CD4-positive, alpha-beta T cell treated with Interleukin-6 for 4 hours (primary cell): ENCODE data around the gene GARIN5B.
A peak's percentile ranks its signal among the peaks of the same experiment; 100 is the strongest.
"Not testable (repeated sequence)": the region's sequence is repeated elsewhere in the genome, so short reads cannot be mapped to it uniquely, and the experiment has no call there.

Experiments
- DNase-seq: peaks from one replicate; pipeline ENCODE4 v3.0.0-alpha.2; 2020; ENCODE audit warnings: mixed read lengths

GARIN5B gene

GRCh38 chr19:55362990-55363716 lies at the start of gene GARIN5B:
Gene GARIN5B, minus strand, starts transcription at chr19:55363260. Its CDS starts 194 bp downstream, at chr19:55363066.
- no peak for DNase-seq

GRCh38 chr19:55410168-55410567 lies 47.1 kb upstream of the GARIN5B start:
- no peak for DNase-seq

DNA sequence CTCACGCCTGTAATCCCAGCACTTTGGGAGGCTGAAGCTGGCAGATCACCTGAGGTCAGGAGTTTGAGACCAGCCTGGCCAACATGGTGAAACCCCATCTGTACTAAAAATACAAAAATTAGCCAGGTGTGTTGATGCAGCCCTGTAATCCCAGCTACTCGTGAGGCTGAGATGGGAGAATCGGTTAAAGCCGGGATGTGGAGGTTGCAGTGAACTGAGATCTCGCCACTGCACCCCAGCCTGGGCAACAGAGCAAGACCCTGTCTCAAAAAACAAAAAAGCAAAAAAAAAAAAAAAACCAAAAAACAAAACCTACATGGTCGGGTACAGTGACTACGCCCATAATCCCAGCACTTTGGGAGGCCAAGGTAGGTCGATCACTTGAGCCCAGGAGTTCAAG lies 46.1 kb upstream of the GARIN5B start:
- not testable (repeated sequence) for DNase-seq

GRCh38 chr19:55408533-55408872 lies 45.4 kb upstream of the GARIN5B start:
- DNase-seq = no peak

GRCh38 chr19:55407800-55408532 lies 44.9 kb upstream of the GARIN5B start:
- DNase-seq = peak; percentile 97

- DNase-seq = not testable (repeated sequence)
Measured at GRCh38 chr19:55407550-55407799, 44.4 kb upstream of the GARIN5B start, which contains the start of gene UBE2S. Gene UBE2S, minus strand, starts transcription at chr19:55407788. Its CDS starts 199 bp downstream, at chr19:55407589.

DNA sequence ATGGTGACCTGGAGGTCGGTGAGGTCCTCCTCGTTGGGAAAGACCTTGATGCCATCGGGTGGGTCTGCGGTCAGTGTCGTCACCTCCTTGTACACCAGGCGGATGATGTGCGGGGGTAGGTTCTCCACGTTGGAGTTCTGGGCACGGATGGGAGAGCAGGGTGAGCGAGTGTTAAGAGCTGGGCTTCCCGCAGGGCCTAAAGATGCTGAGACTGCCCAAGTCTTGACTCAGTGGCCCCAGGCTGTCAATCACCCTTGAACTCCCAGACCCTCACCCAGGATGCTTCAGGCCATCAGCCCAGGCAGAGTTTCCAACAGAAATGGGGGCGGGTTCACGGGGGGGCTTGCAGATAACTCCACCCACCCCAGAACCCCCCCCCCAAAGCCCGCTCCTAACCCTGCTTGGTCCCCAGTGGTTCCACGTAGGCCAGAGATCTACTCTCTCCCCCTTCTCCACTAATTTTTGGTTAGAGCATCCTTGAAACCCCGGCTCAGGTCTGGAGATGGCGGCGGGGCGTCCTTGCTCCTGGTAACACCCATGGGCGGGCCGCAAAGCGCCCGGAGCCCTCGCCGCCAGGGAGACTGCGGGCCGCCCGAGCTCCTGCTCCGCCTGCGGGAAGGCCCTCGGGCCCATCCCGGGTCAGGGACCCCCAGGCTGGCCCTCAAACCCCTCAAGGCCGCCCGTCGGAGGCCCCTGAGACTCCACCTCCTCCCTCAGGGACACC lies 43.9 kb upstream of the GARIN5B start:
- peak; percentile 41 for DNase-seq

GRCh38 chr19:55406091-55406825 lies 43.2 kb upstream of the GARIN5B start:
- no peak for DNase-seq

DNA sequence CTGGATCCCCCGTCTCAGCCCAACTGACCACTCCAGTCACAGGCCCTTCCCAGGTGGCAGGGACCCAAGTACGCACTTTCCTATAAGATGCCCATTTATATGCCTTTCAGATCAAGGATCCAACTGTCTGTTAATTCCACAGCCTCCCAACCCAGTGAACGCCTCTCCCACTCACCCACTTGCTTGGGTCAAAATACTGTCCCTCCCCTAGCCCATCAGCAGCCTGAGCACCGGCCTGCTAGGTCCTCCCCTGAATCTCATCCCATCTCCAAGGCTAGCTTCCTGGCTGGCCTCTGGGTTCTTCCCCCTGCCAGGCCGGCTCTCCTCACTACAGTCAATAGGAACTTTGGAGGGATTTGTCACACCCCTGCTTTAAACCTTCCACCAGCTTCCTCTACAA lies 42.6 kb upstream of the GARIN5B start:
- DNase-seq = no peak

GRCh38 chr19:55402509-55402908 lies 39.4 kb upstream of the GARIN5B start:
- no peak for DNase-seq

DNA sequence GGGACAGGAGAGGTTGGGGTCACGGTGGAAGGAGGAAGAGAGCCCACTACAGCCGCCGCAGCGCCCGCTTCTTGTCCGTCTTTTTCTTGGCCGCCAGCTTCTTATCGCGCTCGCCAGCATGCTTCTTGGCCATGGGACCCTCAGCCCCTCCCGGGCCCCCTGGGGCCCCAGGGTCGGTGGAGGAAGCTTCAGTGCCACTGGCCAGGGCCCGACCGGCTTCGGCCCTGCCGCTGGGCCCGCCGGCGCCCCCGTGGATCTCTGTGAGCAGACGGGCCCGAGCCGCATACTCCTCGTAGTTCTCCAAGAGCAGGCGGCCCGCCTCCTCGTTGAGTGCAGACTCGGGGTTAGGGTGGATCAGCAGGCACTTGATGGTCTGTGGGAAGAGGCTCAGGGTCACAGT lies 38.3 kb upstream of the GARIN5B start:
- not testable (repeated sequence) for DNase-seq

- no peak for DNase-seq
Measured at GRCh38 chr19:55400281-55401087, 37.4 kb upstream of the GARIN5B start.

DNA sequence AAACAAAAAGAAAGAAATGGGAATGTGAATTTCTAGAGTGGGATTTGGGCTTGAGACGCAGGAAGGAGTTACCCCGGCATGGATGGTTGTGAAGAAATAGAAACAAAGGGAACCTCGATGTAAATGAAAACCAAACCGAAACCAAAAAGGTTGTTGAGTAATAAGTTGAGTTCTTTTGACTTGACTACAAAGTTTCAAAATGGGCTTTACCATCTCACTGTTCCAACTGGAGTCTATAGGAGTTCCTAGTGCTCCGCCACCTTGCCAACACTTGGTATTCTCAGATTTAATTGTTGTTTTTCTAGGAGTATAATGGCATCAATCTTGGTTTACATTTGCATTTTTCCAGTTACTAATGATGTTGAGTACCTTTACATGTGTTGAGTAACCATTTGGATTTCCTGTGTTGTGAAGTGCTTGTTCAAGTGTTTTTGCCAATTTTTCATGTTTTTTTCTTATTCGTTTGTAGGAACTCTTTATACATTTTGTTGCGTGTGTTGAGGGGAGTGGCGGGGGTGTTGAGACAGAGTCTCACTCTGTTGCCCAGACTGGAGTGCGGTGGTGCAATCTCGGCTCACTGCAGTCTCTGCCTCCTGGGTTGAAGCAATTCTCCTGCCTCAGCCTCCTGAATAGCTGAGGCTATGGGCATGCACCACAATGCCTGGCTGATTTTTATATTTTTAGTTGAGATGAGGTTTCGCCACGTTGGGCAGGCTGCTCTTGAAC lies 35.3 kb upstream of the GARIN5B start:
- DNase-seq = no peak

- DNase-seq = no peak
Measured at GRCh38 chr19:55392820-55393761, 30.0 kb upstream of the GARIN5B start.

GRCh38 chr19:55391702-55392615 lies 28.9 kb upstream of the GARIN5B start:
- DNase-seq = no peak

DNA sequence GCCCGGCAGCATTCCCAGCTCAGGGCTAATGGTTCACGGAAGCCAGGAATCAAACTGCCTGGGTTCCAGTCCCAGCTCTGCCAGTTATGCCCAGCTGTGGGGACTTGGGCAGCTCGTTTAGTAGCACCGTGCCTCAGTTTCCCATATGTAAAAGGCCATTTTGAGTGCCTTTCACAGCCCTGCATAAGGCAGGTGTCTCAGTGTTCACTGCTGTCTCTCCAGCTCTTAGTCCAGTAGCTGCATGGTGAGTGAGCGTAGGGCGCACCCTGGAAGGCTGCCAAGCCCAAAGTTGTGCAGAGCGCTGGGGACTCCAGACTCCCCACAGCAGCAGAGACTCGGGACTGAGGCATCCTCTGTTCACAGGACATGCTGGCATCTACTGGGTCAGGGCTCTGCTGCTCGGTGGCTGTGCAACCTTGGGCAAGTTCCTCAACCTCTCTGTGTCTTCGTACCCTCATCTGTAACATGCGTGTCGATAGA lies 28.2 kb upstream of the GARIN5B start:
- DNase-seq = no peak

- no peak for DNase-seq
Measured at GRCh38 chr19:55390461-55390880, 27.4 kb upstream of the GARIN5B start.

DNA sequence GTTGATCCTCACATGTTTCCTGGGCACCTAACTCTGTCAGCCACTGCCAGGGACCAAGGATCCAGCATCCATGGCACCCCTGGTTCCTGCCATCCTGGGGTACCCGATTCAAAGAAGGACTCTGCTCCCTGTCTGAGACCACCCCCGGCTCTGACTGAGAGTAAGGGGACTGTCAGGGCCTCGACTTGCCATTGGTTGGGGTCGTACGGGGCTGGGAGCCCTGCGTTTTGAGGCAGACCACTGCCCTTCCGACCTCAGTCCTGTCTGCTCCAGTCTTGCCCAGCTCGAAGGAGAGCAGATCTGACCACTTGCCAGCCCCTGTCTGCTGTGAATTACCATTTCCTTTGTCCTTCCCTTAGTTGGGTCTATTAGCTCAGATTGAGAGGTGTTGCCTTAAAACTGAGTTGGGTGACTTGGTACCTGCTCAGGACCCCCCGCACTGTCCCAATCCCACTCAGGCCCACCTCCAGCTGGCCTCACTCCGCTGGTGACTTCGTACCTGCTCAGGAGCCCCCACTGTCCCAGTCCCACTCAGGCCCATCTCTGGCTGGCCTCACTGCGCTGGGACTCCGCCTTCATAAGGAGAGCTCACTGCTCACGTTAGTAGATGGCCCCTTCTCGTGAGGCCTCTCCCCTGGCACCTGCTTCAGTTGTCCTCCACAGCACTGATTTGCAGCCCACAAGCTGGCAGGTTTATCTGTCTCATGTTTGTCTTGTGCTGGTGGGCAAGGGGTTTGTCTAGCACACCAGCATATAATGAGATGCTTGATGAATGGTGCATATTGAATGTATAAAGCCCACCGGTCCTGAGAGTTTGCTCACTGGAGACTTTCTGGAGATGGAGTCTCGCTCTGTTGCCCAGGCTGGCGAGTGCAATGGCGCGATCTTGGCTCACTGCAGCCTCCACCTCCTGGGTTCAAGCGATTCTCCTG lies 26.6 kb upstream of the GARIN5B start:
- no peak for DNase-seq
